DOHH2 (cell line): ENCODE data around the gene SUSD4.

Experiments
- H3F3A ChIP-seq: fragments of 200-600 bp; sonication (generic), shearing (Covaris generic); 2 replicates; pipeline ENCODE4 v1.6.0; 2016; ENCODE audit warnings: antibody characterized with exemption, mild to moderate bottlenecking; ENCODE audit not compliant: control insufficient read depth, insufficient read depth
- H3K27ac ChIP-seq: fragments of 200-600 bp; sonication (generic); 2 replicates; pipeline ENCODE4 v1.5.1; 2014; ENCODE audit warnings: low read depth, mild to moderate bottlenecking, low read length, moderate library complexity
- H3K27me3 ChIP-seq: fragments of 200-600 bp; sonication (generic); 2 replicates; pipeline ENCODE4 v1.6.1; 2014; ENCODE audit warnings: mild to moderate bottlenecking, low read length, mixed read lengths; ENCODE audit not compliant: control insufficient read depth
- H3K36me3 ChIP-seq: fragments of 200-600 bp; sonication (generic); 2 replicates; pipeline ENCODE4 v1.6.1; 2014; ENCODE audit warnings: mild to moderate bottlenecking, low read length, moderate library complexity, mixed read lengths; ENCODE audit not compliant: control insufficient read depth
- H3K4me1 ChIP-seq: fragments of 200-600 bp; sonication (generic); 2 replicates; pipeline ENCODE4 v1.6.1; 2014; ENCODE audit warnings: mild to moderate bottlenecking, low read length, mixed read lengths; ENCODE audit not compliant: control insufficient read depth
- H3K4me2 ChIP-seq: fragments of 200-600 bp; sonication (generic); 2 replicates; pipeline ENCODE4 v1.6.0; 2014; ENCODE audit warnings: mild to moderate bottlenecking, low read length, moderate library complexity
- H3K4me3 ChIP-seq: fragments of 200-600 bp; sonication (generic); 2 replicates; pipeline ENCODE4 v1.5.1; 2014; ENCODE audit warnings: mild to moderate bottlenecking, low read length, mixed read lengths
- H3K79me2 ChIP-seq: fragments of 200-600 bp; sonication (generic); 2 replicates; pipeline ENCODE4 v1.6.1; 2014; ENCODE audit warnings: mild to moderate bottlenecking, low read length, mixed read lengths; ENCODE audit not compliant: control insufficient read depth
- H3K9me2 ChIP-seq: fragments of 200-600 bp; sonication (generic); replicated peaks from 2 replicates; pipeline ENCODE4 v1.6.1; 2014; ENCODE audit warnings: mild to moderate bottlenecking, low read length, mixed read lengths; ENCODE audit not compliant: control insufficient read depth
- H3K9me3 ChIP-seq: fragments of 200-600 bp; sonication (generic); 2 replicates; pipeline ENCODE4 v1.6.1; 2014; ENCODE audit warnings: antibody characterized with exemption, low read length, mixed read lengths; ENCODE audit not compliant: control insufficient read depth, insufficient read depth
- H4K20me1 ChIP-seq: fragments of 200-600 bp; sonication (generic); 2 replicates; pipeline ENCODE4 v1.6.0; 2014; ENCODE audit warnings: low read depth, mild to moderate bottlenecking, antibody characterized with exemption, low read length, moderate library complexity; ENCODE audit not compliant: control insufficient read depth, insufficient read depth
- CTCF ChIP-seq: fragments of 200-600 bp; sonication (generic); IDR thresholded peaks from one replicate; pipeline ENCODE4 v1.5.1; 2014; ENCODE audit warnings: antibody characterized with exemption, mild to moderate bottlenecking, low read depth, low read length; ENCODE audit not compliant: poor library complexity, severe bottlenecking
- EZH2phosphoT487 ChIP-seq: fragments of 200-600 bp; sonication (generic); IDR thresholded peaks from 2 replicates; pipeline ENCODE4 v1.6.1; 2017; ENCODE audit warnings: borderline replicate concordance, mild to moderate bottlenecking, antibody characterized with exemption, low read length, moderate library complexity, mixed read lengths

The SUSD4 gene

GRCh38 chr1:223298701-223299100 lies 65.3 kb downstream of the SUSD4 start:
- H3K36me3 ChIP-seq: no peaks in the 10 kb centered on the region
- no peaks in the 10 kb centered on the region for H3F3A ChIP-seq
- H3K4me2 ChIP-seq: no peak overlapping the region
- no peaks in the 10 kb centered on the region for H3K27me3 ChIP-seq
- no peak overlapping the region for H3K4me3 ChIP-seq
- H3K9me2 ChIP-seq: no peaks in the 10 kb centered on the region
- no peaks in the 10 kb centered on the region for H3K4me1 ChIP-seq
- no peak overlapping the region for H3K27ac ChIP-seq
- no peaks in the 10 kb centered on the region for H4K20me1 ChIP-seq
- H3K79me2 ChIP-seq: no peaks in the 10 kb centered on the region
- TF ChIP-seq EZH2phosphoT487: no peak
- no peak for TF ChIP-seq CTCF
- H3K9me3 ChIP-seq: no peaks in the 10 kb centered on the region

- Histone ChIP-seq H3K27ac (no peak overlapping the region), H3K4me2 (no peak overlapping the region), H3K9me2 (no peaks in the 10 kb centered on the region), H3K79me2 (no peaks in the 10 kb centered on the region), H4K20me1 (no peaks in the 10 kb centered on the region), H3K4me3 (no peak overlapping the region), H3K4me1 (no peaks in the 10 kb centered on the region), H3K27me3 (no peaks in the 10 kb centered on the region), H3K9me3 (no peaks in the 10 kb centered on the region), H3F3A (no peaks in the 10 kb centered on the region), H3K36me3 (no peaks in the 10 kb centered on the region)
- TF ChIP-seq EZH2phosphoT487 (no peak), CTCF (no peak)
Measured at GRCh38 chr1:223297800-223298199, 66.2 kb downstream of the SUSD4 start.

- H3K79me2 ChIP-seq: no peaks in the 10 kb centered on the region
- no peaks in the 10 kb centered on the region for H3K4me1 ChIP-seq
- H3K9me3 ChIP-seq: no peaks in the 10 kb centered on the region
- no peak for TF ChIP-seq CTCF
- TF ChIP-seq EZH2phosphoT487: no peak
- no peak overlapping the region for H3K27ac ChIP-seq
- no peaks in the 10 kb centered on the region for H3K36me3 ChIP-seq
- no peak overlapping the region for H3K4me3 ChIP-seq
- no peaks in the 10 kb centered on the region for H3K9me2 ChIP-seq
- no peaks in the 10 kb centered on the region for H3K27me3 ChIP-seq
- H3F3A ChIP-seq: no peaks in the 10 kb centered on the region
- H4K20me1 ChIP-seq: no peaks in the 10 kb centered on the region
- no peak overlapping the region for H3K4me2 ChIP-seq
Measured at GRCh38 chr1:223291796-223292195, 72.2 kb downstream of the SUSD4 start.

GRCh38 chr1:223290397-223290796 lies 73.6 kb downstream of the SUSD4 start:
- TF ChIP-seq CTCF (no peak), EZH2phosphoT487 (no peak)
- Histone ChIP-seq H3K4me3 (no peak overlapping the region), H4K20me1 (no peaks in the 10 kb centered on the region), H3K36me3 (no peaks in the 10 kb centered on the region), H3K9me2 (no peaks in the 10 kb centered on the region), H3K27me3 (no peaks in the 10 kb centered on the region), H3K4me1 (no peaks in the 10 kb centered on the region), H3K79me2 (no peaks in the 10 kb centered on the region), H3K9me3 (no peaks in the 10 kb centered on the region), H3F3A (no peaks in the 10 kb centered on the region), H3K27ac (no peak overlapping the region), H3K4me2 (no peak overlapping the region)
